SK-N-SH treated with all-trans-retinoic acid at 6 μM for 48 hours (cell line): ENCODE measurements around the gene CAMTA2.

ENCODE experiments used
- BACH2 ChIP-seq: fragments of 250-450 bp; sonication (Bioruptor Pico); IDR thresholded peaks from 2 replicates; pipeline ENCODE4 v1.9.0; 2021; ENCODE audit warnings: mild to moderate bottlenecking, borderline replicate concordance
- CSDC2 ChIP-seq: fragments of 250-450 bp; sonication (Bioruptor Pico); IDR thresholded peaks from 2 replicates; pipeline ENCODE4 v1.5.0; 2020; ENCODE audit warnings: mild to moderate bottlenecking, moderate library complexity
- CSRNP3 ChIP-seq: fragments of 250-450 bp; sonication (Bioruptor Pico); IDR thresholded peaks from 2 replicates; pipeline ENCODE4 v1.5.1; 2021; ENCODE audit warnings: mild to moderate bottlenecking, moderate library complexity
- ESRRG ChIP-seq: fragments of 250-450 bp; sonication (Bioruptor Pico); IDR thresholded peaks from 2 replicates; pipeline ENCODE4 v1.6.1; 2021; ENCODE audit warnings: mild to moderate bottlenecking
- OSR1 ChIP-seq: fragments of 250-450 bp; sonication (Bioruptor Pico); IDR thresholded peaks from 2 replicates; pipeline ENCODE4 v1.8.0; 2022; ENCODE audit warnings: moderate library complexity, mild to moderate bottlenecking, inconsistent platforms
- PATZ1 ChIP-seq: fragments of 250-450 bp; sonication (Bioruptor Pico); IDR thresholded peaks from 2 replicates; pipeline ENCODE4 v1.8.0; 2020; ENCODE audit warnings: mild to moderate bottlenecking, moderate library complexity, borderline replicate concordance
- PPARA ChIP-seq: fragments of 250-450 bp; sonication (Bioruptor Pico); IDR thresholded peaks from 2 replicates; pipeline ENCODE4 v1.5.0; 2020; ENCODE audit warnings: mild to moderate bottlenecking, borderline replicate concordance
- RARB ChIP-seq: fragments of 250-450 bp; sonication (Bioruptor Pico); IDR thresholded peaks from 2 replicates; pipeline ENCODE4 v1.8.0; 2021; ENCODE audit warnings: mild to moderate bottlenecking, moderate library complexity
- TOX ChIP-seq: fragments of 250-450 bp; sonication (Bioruptor Pico); IDR thresholded peaks from 2 replicates; pipeline ENCODE4 v1.8.0; 2021; ENCODE audit warnings: mild to moderate bottlenecking, moderate library complexity, borderline replicate concordance
- ZFP3 ChIP-seq: fragments of 250-450 bp; sonication (Bioruptor Pico); IDR thresholded peaks from 2 replicates; pipeline ENCODE4 v1.5.0; 2020; ENCODE audit warnings: mild to moderate bottlenecking, moderate library complexity
- ZFP30 ChIP-seq: fragments of 450-650 bp; formaldehyde crosslinking; IDR thresholded peaks from 2 replicates; pipeline ENCODE4 v1.5.0; 2022; ENCODE audit warnings: mild to moderate bottlenecking, moderate library complexity
- ZNF70 ChIP-seq: fragments of 450-650 bp; formaldehyde crosslinking; IDR thresholded peaks from 2 replicates; pipeline ENCODE4 v1.5.0; 2020; ENCODE audit warnings: mild to moderate bottlenecking, moderate library complexity
- ZNF8 ChIP-seq: fragments of 450-650 bp; formaldehyde crosslinking; IDR thresholded peaks from 2 replicates; pipeline ENCODE4 v1.5.0; 2020; ENCODE audit warnings: mild to moderate bottlenecking, moderate library complexity
- TF ChIP-seq, protein P1 (sequence below): fragments of 250-450 bp; sonication (Bioruptor Pico); IDR thresholded peaks from 2 replicates; pipeline ENCODE4 v1.5.1; 2020; ENCODE audit warnings: low read depth, mild to moderate bottlenecking, moderate library complexity

- TF ChIP-seq BACH2 (CRISPR knock-in tag) = no peak
- no peak for TF ChIP-seq ESRRG (CRISPR knock-in tag)
- TF ChIP-seq PPARA (CRISPR knock-in tag) = no peak
- TF ChIP-seq ZNF70 (CRISPR knock-in tag) = no peak
- TF ChIP-seq ZFP3 (CRISPR knock-in tag) = no peak
- no peak for TF ChIP-seq ZNF8 (CRISPR knock-in tag)
- TF ChIP-seq PATZ1 (CRISPR knock-in tag) = no peak
- TF ChIP-seq, protein P1, sequence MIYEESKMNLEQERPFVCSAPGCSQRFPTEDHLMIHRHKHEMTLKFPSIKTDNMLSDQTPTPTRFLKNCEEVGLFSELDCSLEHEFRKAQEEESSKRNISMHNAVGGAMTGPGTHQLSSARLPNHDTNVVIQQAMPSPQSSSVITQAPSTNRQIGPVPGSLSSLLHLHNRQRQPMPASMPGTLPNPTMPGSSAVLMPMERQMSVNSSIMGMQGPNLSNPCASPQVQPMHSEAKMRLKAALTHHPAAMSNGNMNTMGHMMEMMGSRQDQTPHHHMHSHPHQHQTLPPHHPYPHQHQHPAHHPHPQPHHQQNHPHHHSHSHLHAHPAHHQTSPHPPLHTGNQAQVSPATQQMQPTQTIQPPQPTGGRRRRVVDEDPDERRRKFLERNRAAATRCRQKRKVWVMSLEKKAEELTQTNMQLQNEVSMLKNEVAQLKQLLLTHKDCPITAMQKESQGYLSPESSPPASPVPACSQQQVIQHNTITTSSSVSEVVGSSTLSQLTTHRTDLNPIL = no peak
- no peak for TF ChIP-seq CSRNP3 (CRISPR knock-in tag)
- no peak for TF ChIP-seq CSDC2
- no peak for TF ChIP-seq TOX (CRISPR knock-in tag)
- TF ChIP-seq OSR1 (CRISPR knock-in tag) = no peak
- TF ChIP-seq ZFP30 (CRISPR knock-in tag) = no peak
- no peak for TF ChIP-seq RARB (CRISPR knock-in tag)
These were observed 37.3 kb downstream of the CAMTA2 start for GRCh38 chr17:4950075-4950745.
